Vagina (tissue), 2 donors: Measurements from ENCODE around the gene OTOS.

ENCODE experiments used
- POLR2A ChIP-seq, 2 donors: fragments of 450-650 bp; IDR thresholded peaks; one replicate each; pipeline ENCODE4 v1.6.1; 2017; ENCODE audit warnings: antibody characterized with exemption in 2 of 2, mild to moderate bottlenecking in 2 of 2, moderate library complexity in 2 of 2
- TF ChIP-seq, protein P1 (sequence below), 3 experiments: fragments of 450-650 bp in 2 of 3; fragments of 200-600 bp in 1 of 3; sonication (generic) in 1 of 3; IDR thresholded peaks; one replicate each; pipeline ENCODE4 v1.5.1; 2017 to 2019; ENCODE audit warnings: antibody characterized with exemption in 3 of 3, mild to moderate bottlenecking in 2 of 3, moderate library complexity in 2 of 3

- TF ChIP-seq, protein P1, sequence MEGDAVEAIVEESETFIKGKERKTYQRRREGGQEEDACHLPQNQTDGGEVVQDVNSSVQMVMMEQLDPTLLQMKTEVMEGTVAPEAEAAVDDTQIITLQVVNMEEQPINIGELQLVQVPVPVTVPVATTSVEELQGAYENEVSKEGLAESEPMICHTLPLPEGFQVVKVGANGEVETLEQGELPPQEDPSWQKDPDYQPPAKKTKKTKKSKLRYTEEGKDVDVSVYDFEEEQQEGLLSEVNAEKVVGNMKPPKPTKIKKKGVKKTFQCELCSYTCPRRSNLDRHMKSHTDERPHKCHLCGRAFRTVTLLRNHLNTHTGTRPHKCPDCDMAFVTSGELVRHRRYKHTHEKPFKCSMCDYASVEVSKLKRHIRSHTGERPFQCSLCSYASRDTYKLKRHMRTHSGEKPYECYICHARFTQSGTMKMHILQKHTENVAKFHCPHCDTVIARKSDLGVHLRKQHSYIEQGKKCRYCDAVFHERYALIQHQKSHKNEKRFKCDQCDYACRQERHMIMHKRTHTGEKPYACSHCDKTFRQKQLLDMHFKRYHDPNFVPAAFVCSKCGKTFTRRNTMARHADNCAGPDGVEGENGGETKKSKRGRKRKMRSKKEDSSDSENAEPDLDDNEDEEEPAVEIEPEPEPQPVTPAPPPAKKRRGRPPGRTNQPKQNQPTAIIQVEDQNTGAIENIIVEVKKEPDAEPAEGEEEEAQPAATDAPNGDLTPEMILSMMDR (IDR thresholded peaks at IDR 0.05) = no peak
- no peak for TF ChIP-seq POLR2A (IDR thresholded peaks at IDR 0.05)
Measured at GRCh38 chr2:240112914-240113690, 27.4 kb downstream of the OTOS start.
